ENCODE measurements around the gene EARS2. TPM values are rescaled to one million over a fixed set of nuclear protein-coding genes. Genes with fewer than 3 reads are reported as not detected.
"Not testable (repeated sequence)": the region's sequence is repeated elsewhere in the genome, so short reads cannot be mapped to it uniquely, and the experiment has no call there.

EARS2 gene
- total and polyA plus RNA-seq, 2 of the 4 experiments (the other 2 are of a cell fraction), result 28.1 to 37.8 TPM

- Histone ChIP-seq H4K20me1 (ENCODE audit: insufficient read depth, low read length) (no peaks in the 10 kb centered on the region), H3K9ac (ENCODE audit: low read depth, low read length) (no peak overlapping the region), H2BK20ac (ENCODE audit: low read depth, low read length) (no peak overlapping the region), H2BK5ac (ENCODE audit: low read depth, low read length, poor library complexity, severe bottlenecking) (no peak overlapping the region), H3K14ac (replicated peaks; ENCODE audit: low read depth, low read length) (no peak overlapping the region), H3K18ac (ENCODE audit: low read depth, low read length) (no peak overlapping the region), H4K91ac (ENCODE audit: insufficient read depth, low read depth, low read length) (no peak overlapping the region), H4K5ac (ENCODE audit: low read depth, low read length) (no peak overlapping the region), H3K79me1 (ENCODE audit: low read depth in 1 of 2, low read length in 2 of 2) (peaks cover 0 to 2% of the 10 kb centered on the region in 2 experiments; a peak in 1 of 4 replicates), H2AFZ (replicated peaks; ENCODE audit: low read length, poor library complexity) (no peak overlapping the region), H2AK9ac (replicated peaks; ENCODE audit: low read depth, low read length, poor library complexity) (no peak overlapping the region), H3K27me3 (ENCODE audit: control insufficient read depth, insufficient read depth, low read length) (no peaks in the 10 kb centered on the region), H3K36me3 (ENCODE audit: control insufficient read depth, insufficient read depth, low read length) (peaks cover 65% of the 10 kb centered on the region), H2AK5ac (ENCODE audit: low read depth, low read length) (no peak overlapping the region), H2BK120ac (ENCODE audit: low read depth, low read length) (no peak overlapping the region), H3K23ac (ENCODE audit: low read depth, low read length) (no peak overlapping the region), H3K4me2 (ENCODE audit: low read depth, low read length) (no peak overlapping the region), H3K9me1 (ENCODE audit: insufficient read depth, low read length) (peaks cover 8% of the 10 kb centered on the region; the same call in 1 of the 2 replicates), H3K4ac (ENCODE audit: low read depth, low read length) (no peak overlapping the region), H3K27ac (ENCODE audit: insufficient read depth, low read length) (no peak overlapping the region), H3K4me1 (ENCODE audit: control insufficient read depth, insufficient read depth, low read length) (no peaks in the 10 kb centered on the region), H2BK15ac (ENCODE audit: low read depth, low read length) (no peak overlapping the region), H3K4me3 (ENCODE audit: insufficient read depth, low read depth, low read length) (no peak overlapping the region), H3K9me3 (ENCODE audit: control insufficient read depth, insufficient read depth, low read length) (no peaks in the 10 kb centered on the region), H4K8ac (ENCODE audit: low read depth in 2 of 2, low read length in 2 of 2) (no peak overlapping the region), H3K56ac (ENCODE audit: extremely low read depth, insufficient read depth, low read length) (no peak overlapping the region)
- CTCF ChIA-PET, result no interaction called here
- ATAC-seq (ENCODE audit: low read depth) (no peak), DNase-seq (no peak)
- WGBS, 2 experiments (ENCODE audit: extremely low coverage in 2 of 2, insufficient read length in 1 of 2), result 100% methylated on average over 7 of the region's 8 CpGs; no CpG with 5 or more reads in 1 of the 2 experiments
- peak; percentile 45 for TF ChIP-seq CEBPB (IDR thresholded peaks at IDR 0.05; ENCODE audit: low read depth, low read length)
- TF ChIP-seq ELK1 (IDR thresholded peaks at IDR 0.05; ENCODE audit: borderline replicate concordance, low read depth, low read length), result no peak
- dilution Hi-C loops (cut with HindIII; ENCODE audit: low sequenced_read_pairs, unreplicated experiment) (no loop called here), in situ Hi-C loops (cut with MboI; ENCODE audit: low sequenced_read_pairs) (no loop called here), intact Hi-C loops (cut with micrococcal nuclease) (no loop called here)
- no TSS peak for BruUV-seq (replicated peaks)
- POLR2A ChIA-PET (ENCODE audit: unreplicated experiment), result no interaction called here
Measured at GRCh38 chr16:23484510-23485256, 72.5 kb downstream of the EARS2 start.

- H2AFZ ChIP-seq (replicated peaks; ENCODE audit: low read length, poor library complexity); H2AK5ac ChIP-seq (ENCODE audit: low read depth, low read length); H3K4ac ChIP-seq (ENCODE audit: low read depth, low read length); intact Hi-C loops (cut with micrococcal nuclease); H2BK120ac ChIP-seq (ENCODE audit: low read depth, low read length); H3K9me3 ChIP-seq (ENCODE audit: control insufficient read depth, insufficient read depth, low read length); H2BK15ac ChIP-seq (ENCODE audit: low read depth, low read length); H2AK9ac ChIP-seq (replicated peaks; ENCODE audit: low read depth, low read length, poor library complexity); H3K79me1 ChIP-seq (ENCODE audit: low read depth in 1 of 2, low read length in 2 of 2); H4K8ac ChIP-seq (ENCODE audit: low read depth in 2 of 2, low read length in 2 of 2); dilution Hi-C loops (cut with HindIII; ENCODE audit: low sequenced_read_pairs, unreplicated experiment); H3K9me1 ChIP-seq (ENCODE audit: insufficient read depth, low read length); H3K4me3 ChIP-seq (ENCODE audit: insufficient read depth, low read depth, low read length); in situ Hi-C loops (cut with MboI; ENCODE audit: low sequenced_read_pairs); DNase-seq; H3K23ac ChIP-seq (ENCODE audit: low read depth, low read length); H3K4me2 ChIP-seq (ENCODE audit: low read depth, low read length); H2BK20ac ChIP-seq (ENCODE audit: low read depth, low read length); POLR2A ChIA-PET (ENCODE audit: unreplicated experiment); H4K20me1 ChIP-seq (ENCODE audit: insufficient read depth, low read length); ATAC-seq (ENCODE audit: low read depth); H2BK5ac ChIP-seq (ENCODE audit: low read depth, low read length, poor library complexity, severe bottlenecking); H3K56ac ChIP-seq (ENCODE audit: extremely low read depth, insufficient read depth, low read length); H3K9ac ChIP-seq (ENCODE audit: low read depth, low read length); BruUV-seq (replicated peaks); H4K5ac ChIP-seq (ENCODE audit: low read depth, low read length); CTCF ChIA-PET; H3K27ac ChIP-seq (ENCODE audit: insufficient read depth, low read length); H4K91ac ChIP-seq (ENCODE audit: insufficient read depth, low read depth, low read length); H3K4me1 ChIP-seq (ENCODE audit: control insufficient read depth, insufficient read depth, low read length); H3K14ac ChIP-seq (replicated peaks; ENCODE audit: low read depth, low read length); H3K27me3 ChIP-seq (ENCODE audit: control insufficient read depth, insufficient read depth, low read length); H3K18ac ChIP-seq (ENCODE audit: low read depth, low read length): not testable (repeated sequence)
- peaks cover 69% of the 10 kb centered on the region for H3K36me3 ChIP-seq (ENCODE audit: control insufficient read depth, insufficient read depth, low read length)
- WGBS, 2 experiments (ENCODE audit: extremely low coverage in 2 of 2, insufficient read length in 1 of 2), result no CpG with 5 or more reads among the region's 8 CpGs
Measured at GRCh38 chr16:23483492-23483891, 73.7 kb downstream of the EARS2 start.
